HG02852 (cell line): ENCODE results near the gene TMED8.
"Not testable (repeated sequence)": the region's sequence is repeated elsewhere in the genome, so short reads cannot be mapped to it uniquely, and the experiment has no call there.

Experiments
- ATAC-seq: cut with Tn5 transposase; IDR thresholded peaks from one replicate; pipeline ENCODE4 v1.9.1; 2021; ENCODE audit warnings: mild to moderate bottlenecking, moderate library complexity; ENCODE audit not compliant: unreplicated experiment

The TMED8 gene

GRCh38 chr14:77376771-77377501 lies at the start of gene TMED8, which contains the start of gene SAMD15:
Gene TMED8, minus strand, starts transcription at chr14:77377094. Its CDS starts 41 bp downstream, at chr14:77377053.
Gene SAMD15, plus strand, starts transcription at chr14:77377379. Its CDS starts 40 bp downstream, at chr14:77377419.
- ATAC-seq, result peak; percentile 83

GRCh38 chr14:77426396-77426795 lies 49.5 kb upstream of the TMED8 start:
- ATAC-seq, result no peak

GRCh38 chr14:77424862-77425261 lies 48.0 kb upstream of the TMED8 start:
- ATAC-seq, result no peak

GRCh38 chr14:77423423-77423822 lies 46.5 kb upstream of the TMED8 start, which contains the start of gene NOXRED1:
Gene NOXRED1, minus strand, starts transcription at chr14:77423523. Its CDS starts 634 bp downstream, at chr14:77422889.
- no peak for ATAC-seq

GRCh38 chr14:77421201-77421600 lies 44.3 kb upstream of the TMED8 start:
- ATAC-seq, result no peak

GRCh38 chr14:77416836-77417235 lies 39.9 kb upstream of the TMED8 start:
- no peak for ATAC-seq

- not testable (repeated sequence) for ATAC-seq
These were observed 39.2 kb upstream of the TMED8 start for GRCh38 chr14:77416098-77416497.

GRCh38 chr14:77415403-77416030 lies 38.6 kb upstream of the TMED8 start:
- ATAC-seq, result not testable (repeated sequence)

- ATAC-seq, result no peak
These were observed 32.2 kb upstream of the TMED8 start for GRCh38 chr14:77409131-77409533.

- no peak for ATAC-seq
These were observed 30.3 kb upstream of the TMED8 start for GRCh38 chr14:77407158-77407557.

- no peak for ATAC-seq
These were observed 29.8 kb upstream of the TMED8 start for GRCh38 chr14:77406718-77407117.

- no peak for ATAC-seq
These were observed 29.2 kb upstream of the TMED8 start for GRCh38 chr14:77406086-77406485.

GRCh38 chr14:77403768-77404167 lies 26.9 kb upstream of the TMED8 start:
- ATAC-seq, result no peak

- no peak for ATAC-seq
These were observed 23.3 kb upstream of the TMED8 start for GRCh38 chr14:77400216-77400615.

- ATAC-seq, result no peak
These were observed 13.3 kb upstream of the TMED8 start for GRCh38 chr14:77390188-77390587.

GRCh38 chr14:77378701-77379100 lies 1.8 kb upstream of the TMED8 start:
- no peak for ATAC-seq

GRCh38 chr14:77377502-77377844 lies 579 bp upstream of the TMED8 start:
- no peak for ATAC-seq

GRCh38 chr14:77375973-77376770 lies 722 bp downstream of the TMED8 start:
- ATAC-seq, result peak; percentile 21

GRCh38 chr14:77375164-77375950 lies 1.5 kb downstream of the TMED8 start:
- no peak for ATAC-seq

GRCh38 chr14:77372304-77372841 lies 4.5 kb downstream of the TMED8 start:
- peak; percentile 30 for ATAC-seq
